Measurements from ENCODE around the gene EN1. TPM values are rescaled to one million over a fixed set of nuclear protein-coding genes. Genes with fewer than 3 reads are reported as not detected.

The EN1 gene
- total RNA-seq, 1 experiment from 2014 or later = not detected

DNA sequence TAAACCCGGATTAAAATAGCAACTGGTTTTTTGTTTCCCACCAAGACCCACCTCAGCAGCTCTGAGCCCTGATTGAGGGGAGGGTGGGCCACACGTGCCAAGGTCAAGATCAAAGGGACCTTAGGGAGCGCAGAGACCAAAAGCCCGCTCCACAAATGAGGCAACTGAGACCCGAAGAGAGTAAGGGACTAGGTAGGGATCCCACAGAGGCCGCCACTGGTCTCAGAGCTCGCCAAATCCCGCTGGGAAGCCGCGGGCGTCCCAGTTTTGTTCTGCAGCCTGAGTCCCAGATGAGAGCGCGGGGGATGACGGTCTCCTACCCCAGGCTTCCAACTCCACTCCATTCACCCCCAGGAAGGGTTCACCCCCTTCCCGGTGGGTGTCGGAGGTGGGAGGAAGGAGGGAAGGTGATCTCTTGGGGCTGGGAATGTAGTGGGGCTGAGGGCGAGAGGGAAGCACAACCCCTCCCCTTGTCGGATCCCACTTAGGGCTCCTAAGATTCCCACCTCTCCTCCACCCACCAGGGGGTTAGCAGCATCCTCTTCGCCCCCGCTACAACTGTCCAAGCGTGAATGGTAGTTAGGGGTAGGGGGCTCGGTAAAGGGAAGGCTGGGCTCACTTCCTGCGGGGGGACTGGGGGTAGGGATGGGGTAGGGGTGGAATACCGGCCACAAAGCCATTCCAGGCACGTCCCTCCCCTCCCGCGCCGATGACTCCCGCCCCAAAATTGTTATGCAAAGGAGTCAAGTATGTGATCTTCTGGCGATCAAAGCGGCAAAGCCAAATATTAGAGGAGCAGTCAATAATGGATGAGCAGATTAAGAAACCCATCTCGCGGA, 7.3 kb upstream of the EN1 start:
- H3K9me3 ChIP-seq (ENCODE audit: insufficient read depth, low read depth) = no peaks in the 10 kb centered on the region
- no peak overlapping the region for H3K4me3 ChIP-seq
- TF ChIP-seq EZH2 (IDR thresholded peaks at IDR 0.05; ENCODE audit: low read depth) = no peak
- TF ChIP-seq, protein P1, sequence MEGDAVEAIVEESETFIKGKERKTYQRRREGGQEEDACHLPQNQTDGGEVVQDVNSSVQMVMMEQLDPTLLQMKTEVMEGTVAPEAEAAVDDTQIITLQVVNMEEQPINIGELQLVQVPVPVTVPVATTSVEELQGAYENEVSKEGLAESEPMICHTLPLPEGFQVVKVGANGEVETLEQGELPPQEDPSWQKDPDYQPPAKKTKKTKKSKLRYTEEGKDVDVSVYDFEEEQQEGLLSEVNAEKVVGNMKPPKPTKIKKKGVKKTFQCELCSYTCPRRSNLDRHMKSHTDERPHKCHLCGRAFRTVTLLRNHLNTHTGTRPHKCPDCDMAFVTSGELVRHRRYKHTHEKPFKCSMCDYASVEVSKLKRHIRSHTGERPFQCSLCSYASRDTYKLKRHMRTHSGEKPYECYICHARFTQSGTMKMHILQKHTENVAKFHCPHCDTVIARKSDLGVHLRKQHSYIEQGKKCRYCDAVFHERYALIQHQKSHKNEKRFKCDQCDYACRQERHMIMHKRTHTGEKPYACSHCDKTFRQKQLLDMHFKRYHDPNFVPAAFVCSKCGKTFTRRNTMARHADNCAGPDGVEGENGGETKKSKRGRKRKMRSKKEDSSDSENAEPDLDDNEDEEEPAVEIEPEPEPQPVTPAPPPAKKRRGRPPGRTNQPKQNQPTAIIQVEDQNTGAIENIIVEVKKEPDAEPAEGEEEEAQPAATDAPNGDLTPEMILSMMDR (conservative IDR thresholded peaks at IDR 0.05) = no peak
- no peaks in the 10 kb centered on the region for H3K9me2 ChIP-seq (ENCODE audit: insufficient read depth)
- H3F3A ChIP-seq (ENCODE audit: insufficient read depth, low read depth) = no peaks in the 10 kb centered on the region
- H3K27me3 ChIP-seq (ENCODE audit: insufficient read depth, low read depth) = peaks cover 49% of the 10 kb centered on the region
- no peaks in the 10 kb centered on the region for H3K79me2 ChIP-seq (ENCODE audit: low read depth)
- BruUV-seq (replicated peaks) = no TSS peak
- intact Hi-C loops (cut with micrococcal nuclease; ENCODE audit: unreplicated experiment) = loop anchor here (1.0 to 2.0 kb wide), 3 partner anchors 632 to 822 kb away; no protein-coding TSS in a partner anchor
- ChIA-PET CTCF (interaction anchor here (0.6 to 1.1 kb wide), 3 partner anchors 28 to 808 kb away, joined by 3 to 10 read pairs (median 4); no protein-coding TSS in a partner anchor), POLR2A (ENCODE audit: unreplicated experiment) (no interaction called here)
- no peaks in the 10 kb centered on the region for H3K36me3 ChIP-seq (ENCODE audit: low read depth)
- no peak overlapping the region for H3K4me2 ChIP-seq
- no peaks in the 10 kb centered on the region for H4K20me1 ChIP-seq (ENCODE audit: insufficient read depth)
- peaks cover 4% of the 10 kb centered on the region; the same call in 1 of the 2 replicates for H3K4me1 ChIP-seq (replicated peaks; ENCODE audit: insufficient read depth)
- H2AFZ ChIP-seq = no peak overlapping the region
- DNase-seq = no peak
- H3K27ac ChIP-seq = no peak overlapping the region

DNA sequence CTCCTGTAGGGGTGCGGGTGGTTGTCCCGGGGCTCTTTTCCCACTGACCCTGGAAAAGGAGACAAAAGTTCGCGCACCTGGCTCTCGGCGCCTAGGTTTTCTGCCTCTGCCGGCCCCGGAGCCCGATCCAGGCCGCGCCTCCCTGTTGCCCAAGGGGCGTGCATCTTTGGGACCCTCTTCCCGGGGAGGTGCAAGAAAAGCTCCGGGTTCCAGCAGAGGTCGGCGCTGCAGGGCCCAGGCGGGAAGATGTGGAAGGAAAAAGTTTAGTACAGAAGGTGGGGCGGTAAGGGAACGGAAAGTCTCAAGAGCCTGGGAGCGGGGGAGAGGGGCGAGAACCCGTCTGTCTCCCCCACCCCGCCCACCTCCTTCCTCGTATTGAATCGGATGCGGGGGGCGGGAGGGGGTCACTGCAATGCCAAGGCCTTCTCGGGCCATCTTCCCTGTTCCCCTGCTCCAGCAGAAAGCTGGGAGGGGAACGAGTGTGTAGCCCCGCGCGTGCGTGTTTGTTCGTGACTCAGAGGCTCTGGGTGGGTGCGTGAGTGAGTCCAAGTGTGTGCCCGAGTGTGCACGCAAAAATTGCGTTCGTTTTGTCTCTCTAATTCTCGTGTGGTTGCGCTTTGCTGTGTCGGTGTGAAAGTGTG, 6.3 kb upstream of the EN1 start:
- POLR2A ChIA-PET (ENCODE audit: unreplicated experiment) = no interaction called here
- intact Hi-C loops (cut with micrococcal nuclease; ENCODE audit: unreplicated experiment) = loop anchor here (2.0 kb wide), 1 partner anchor 821 kb away; no protein-coding TSS in a partner anchor
- no peaks in the 10 kb centered on the region for H3K9me3 ChIP-seq (ENCODE audit: insufficient read depth, low read depth)
- TF ChIP-seq EZH2 (IDR thresholded peaks at IDR 0.05; ENCODE audit: low read depth) = no peak
- TF ChIP-seq, protein P1 (conservative IDR thresholded peaks at IDR 0.05) = no peak
- CTCF ChIA-PET = no interaction called here
- H3K79me2 ChIP-seq (ENCODE audit: low read depth) = no peaks in the 10 kb centered on the region
- H3K9me2 ChIP-seq (ENCODE audit: insufficient read depth) = no peaks in the 10 kb centered on the region
- peaks cover 4% of the 10 kb centered on the region; the same call in 1 of the 2 replicates for H3K4me1 ChIP-seq (replicated peaks; ENCODE audit: insufficient read depth)
- no peak overlapping the region for H3K4me2 ChIP-seq
- no peaks in the 10 kb centered on the region for H3F3A ChIP-seq (ENCODE audit: insufficient read depth, low read depth)
- no peak overlapping the region for H2AFZ ChIP-seq
- DNase-seq = no peak
- no peak overlapping the region for H3K27ac ChIP-seq
- no peak overlapping the region for H3K4me3 ChIP-seq
- no peaks in the 10 kb centered on the region for H3K36me3 ChIP-seq (ENCODE audit: low read depth)
- no peaks in the 10 kb centered on the region for H4K20me1 ChIP-seq (ENCODE audit: insufficient read depth)
- no TSS peak for BruUV-seq (replicated peaks)
- peaks cover 58% of the 10 kb centered on the region for H3K27me3 ChIP-seq (ENCODE audit: insufficient read depth, low read depth)

DNA sequence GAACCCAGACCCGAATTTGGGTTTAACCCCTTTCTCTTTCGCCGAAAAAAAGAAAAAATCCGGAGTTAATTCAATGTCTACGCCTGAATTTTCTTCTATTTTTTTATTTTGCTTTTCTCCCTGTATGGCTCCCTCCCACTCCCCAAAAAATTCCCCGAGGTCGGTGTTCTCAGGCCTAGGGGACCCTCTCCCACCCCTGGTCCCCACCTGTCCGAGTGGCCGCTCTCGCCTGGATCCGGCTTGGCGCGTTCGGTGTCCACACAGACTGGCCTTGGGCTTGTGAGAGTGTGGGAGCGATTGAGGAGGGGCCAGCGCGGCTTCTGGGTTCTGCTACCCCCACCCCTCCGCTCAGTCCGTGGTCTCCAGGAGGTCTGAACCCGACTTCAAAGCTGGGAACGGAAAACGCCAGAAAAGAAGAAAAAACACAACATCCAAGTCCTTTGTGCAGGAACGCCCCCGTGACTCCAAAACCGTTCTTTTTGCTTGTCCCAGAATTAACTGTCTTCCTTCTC, 5.7 kb upstream of the EN1 start:
- no TSS peak for BruUV-seq (replicated peaks)
- TF ChIP-seq, protein P1 (conservative IDR thresholded peaks at IDR 0.05) = no peak
- TF ChIP-seq EZH2 (IDR thresholded peaks at IDR 0.05; ENCODE audit: low read depth) = no peak
- DNase-seq = no peak
- Histone ChIP-seq H3K27me3 (ENCODE audit: insufficient read depth, low read depth) (peaks cover 64% of the 10 kb centered on the region), H3K27ac (no peak overlapping the region), H3K4me3 (no peak overlapping the region), H3K36me3 (ENCODE audit: low read depth) (no peaks in the 10 kb centered on the region), H3K9me3 (ENCODE audit: insufficient read depth, low read depth) (no peaks in the 10 kb centered on the region), H3K4me1 (replicated peaks; ENCODE audit: insufficient read depth) (peaks cover 4% of the 10 kb centered on the region; the same call in 1 of the 2 replicates), H4K20me1 (ENCODE audit: insufficient read depth) (no peaks in the 10 kb centered on the region), H3K79me2 (ENCODE audit: low read depth) (no peaks in the 10 kb centered on the region), H2AFZ (no peak overlapping the region), H3K9me2 (ENCODE audit: insufficient read depth) (no peaks in the 10 kb centered on the region), H3F3A (ENCODE audit: insufficient read depth, low read depth) (no peaks in the 10 kb centered on the region), H3K4me2 (no peak overlapping the region)
- CTCF ChIA-PET = no interaction called here
- POLR2A ChIA-PET (ENCODE audit: unreplicated experiment) = no interaction called here
- intact Hi-C loops (cut with micrococcal nuclease; ENCODE audit: unreplicated experiment) = no loop called here

All from PC-9 (cell line).